HG03097 (cell line): ENCODE measurements around the gene USP25.

Experiments used
- ATAC-seq: cut with Tn5 transposase; IDR thresholded peaks from one replicate; pipeline ENCODE4 v1.9.1; 2021; ENCODE audit not compliant: unreplicated experiment, low FRiP score

Gene USP25

GRCh38 chr21:15797577-15798363 lies 68.0 kb downstream of the USP25 start:
- ATAC-seq = no peak

GRCh38 chr21:15801352-15801863 lies 71.6 kb downstream of the USP25 start:
- ATAC-seq = no peak

GRCh38 chr21:15804247-15805005 lies 74.6 kb downstream of the USP25 start:
- no peak for ATAC-seq

GRCh38 chr21:15809065-15809464 lies 79.3 kb downstream of the USP25 start:
- no peak for ATAC-seq

GRCh38 chr21:15809818-15810217 lies 80.0 kb downstream of the USP25 start:
- ATAC-seq = no peak

GRCh38 chr21:15815285-15815684 lies 85.5 kb downstream of the USP25 start:
- ATAC-seq = no peak

- no peak for ATAC-seq
Observed at GRCh38 chr21:15820327-15820726, 90.5 kb downstream of the USP25 start.

GRCh38 chr21:15820852-15821379 lies 91.1 kb downstream of the USP25 start:
- no peak for ATAC-seq

- ATAC-seq = no peak
Observed at GRCh38 chr21:15823486-15824150, 93.8 kb downstream of the USP25 start.

GRCh38 chr21:15825700-15826099 lies 95.9 kb downstream of the USP25 start:
- no peak for ATAC-seq

GRCh38 chr21:15826147-15826780 lies 96.5 kb downstream of the USP25 start:
- ATAC-seq = no peak

GRCh38 chr21:15826908-15827601 lies 97.3 kb downstream of the USP25 start:
- no peak for ATAC-seq

- ATAC-seq = no peak
Observed at GRCh38 chr21:15831497-15831896, 101.7 kb downstream of the USP25 start.

- no peak for ATAC-seq
Observed at GRCh38 chr21:15837645-15838044, 107.9 kb downstream of the USP25 start.

GRCh38 chr21:15839026-15839425 lies 109.2 kb downstream of the USP25 start:
- no peak for ATAC-seq

GRCh38 chr21:15839601-15840000 lies 109.8 kb downstream of the USP25 start:
- ATAC-seq = no peak

GRCh38 chr21:15840406-15840805 lies 110.6 kb downstream of the USP25 start:
- ATAC-seq = no peak

- ATAC-seq = no peak
Observed at GRCh38 chr21:15841856-15842564, 112.2 kb downstream of the USP25 start.

GRCh38 chr21:15842565-15842880 lies 112.7 kb downstream of the USP25 start:
- no peak for ATAC-seq
